NCI-H1436 treated with DMSO at 0.1 percent for 48 hours (cell line): ENCODE measurements around the gene KLHDC2.
"Not testable (repeated sequence)": the region's sequence is repeated elsewhere in the genome, so short reads cannot be mapped to it uniquely, and the experiment has no call there.

Experiments
- DNase-seq: peaks from one replicate; lab custom pipeline; 2025; lab: John Stamatoyannopoulos, UW

KLHDC2 gene, protein sequence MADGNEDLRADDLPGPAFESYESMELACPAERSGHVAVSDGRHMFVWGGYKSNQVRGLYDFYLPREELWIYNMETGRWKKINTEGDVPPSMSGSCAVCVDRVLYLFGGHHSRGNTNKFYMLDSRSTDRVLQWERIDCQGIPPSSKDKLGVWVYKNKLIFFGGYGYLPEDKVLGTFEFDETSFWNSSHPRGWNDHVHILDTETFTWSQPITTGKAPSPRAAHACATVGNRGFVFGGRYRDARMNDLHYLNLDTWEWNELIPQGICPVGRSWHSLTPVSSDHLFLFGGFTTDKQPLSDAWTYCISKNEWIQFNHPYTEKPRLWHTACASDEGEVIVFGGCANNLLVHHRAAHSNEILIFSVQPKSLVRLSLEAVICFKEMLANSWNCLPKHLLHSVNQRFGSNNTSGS

DNA sequence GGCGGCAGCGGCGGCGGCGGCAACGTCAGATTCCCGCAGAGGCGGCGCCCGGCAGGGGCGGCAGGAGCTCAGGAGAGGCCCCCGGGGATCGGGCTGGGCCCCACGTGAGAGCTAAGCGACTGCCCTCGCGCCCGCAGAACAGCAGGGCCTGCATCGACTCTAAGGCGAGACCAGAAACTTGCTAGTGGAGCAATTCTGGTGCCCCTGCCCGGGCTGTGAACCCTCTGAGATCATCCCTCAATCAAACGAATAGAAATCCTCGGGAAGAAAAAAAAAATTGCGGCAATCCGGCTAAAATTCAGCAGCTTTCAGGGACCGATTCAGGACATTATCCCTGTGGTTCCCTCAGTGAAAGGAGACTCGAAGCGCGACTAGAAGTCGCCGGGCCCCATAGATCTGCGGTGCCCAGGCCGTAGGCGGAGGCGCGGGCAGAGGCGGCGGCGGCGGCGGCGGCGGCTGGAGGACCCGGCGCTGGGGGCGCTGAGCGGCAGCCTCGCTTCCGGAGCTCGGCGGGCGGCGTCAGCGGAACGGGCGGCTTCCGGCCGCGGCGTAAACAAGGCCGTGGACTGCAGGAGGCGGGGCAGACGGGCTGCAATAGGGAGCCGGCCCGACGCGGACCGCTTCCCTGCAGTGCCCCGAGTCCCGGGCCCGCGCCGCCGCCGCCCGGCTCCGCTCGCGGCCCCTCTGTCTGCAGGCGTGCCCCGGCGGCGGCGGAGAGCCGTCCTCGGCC is at the start of gene KLHDC2:
Gene KLHDC2, plus strand, starts transcription at position 583 of the 730 bp plus-strand sequence. CDS start 316 bp downstream, outside the sequence.
- peak; percentile 63 for DNase-seq

DNA sequence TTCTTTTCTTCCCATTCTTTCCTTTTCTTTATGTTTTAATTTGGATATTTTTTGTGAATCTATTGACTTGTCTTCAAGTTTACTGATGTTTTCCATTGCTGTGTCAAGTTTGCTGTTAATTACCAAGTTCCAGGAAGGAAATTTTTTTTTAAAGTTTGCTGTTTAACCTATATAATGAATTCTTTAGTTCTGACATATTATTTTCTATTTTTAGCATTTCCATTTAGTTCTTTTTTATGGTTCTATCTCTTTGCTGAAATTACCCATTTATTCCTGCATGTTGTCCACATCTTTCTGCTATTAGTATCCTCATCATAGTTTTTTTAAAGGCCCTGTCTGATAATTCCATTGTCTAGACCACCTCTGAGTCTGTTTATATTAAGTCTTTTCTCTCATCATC is 47.2 kb upstream of the KLHDC2 start:
- no peak for DNase-seq

DNA sequence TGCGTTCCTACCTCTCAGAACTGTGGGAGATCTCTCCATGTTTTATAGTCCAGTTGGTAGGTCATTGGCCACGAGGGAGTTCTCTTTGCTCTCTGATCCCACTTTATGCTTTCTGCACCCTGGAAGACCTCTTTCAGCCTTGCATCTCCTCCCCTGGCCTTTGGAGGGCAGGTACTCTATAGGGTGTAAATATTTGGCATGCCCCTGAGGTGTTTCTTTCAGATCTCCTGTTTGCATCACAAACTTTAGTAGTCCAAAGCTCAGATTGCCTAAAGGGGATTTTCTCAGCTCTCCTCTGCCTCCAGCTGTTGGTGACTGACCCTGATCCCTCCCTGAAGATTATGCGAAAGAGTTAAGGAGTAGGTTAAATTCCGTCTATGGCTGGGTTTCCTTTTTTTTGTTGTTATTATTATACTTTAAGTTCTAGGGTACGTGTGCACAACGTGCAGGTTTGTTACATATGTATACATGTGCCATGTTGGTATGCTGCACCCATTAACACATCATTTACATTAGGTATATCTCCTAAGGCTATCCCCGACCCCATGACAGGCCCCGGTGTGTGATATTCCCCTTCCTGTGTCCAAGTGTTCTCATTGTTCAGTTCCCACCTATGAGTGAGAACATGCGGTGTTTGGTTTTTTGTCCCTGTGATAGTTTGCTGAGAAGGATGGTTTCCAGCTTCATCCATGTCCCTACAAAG is 46.1 kb upstream of the KLHDC2 start:
- not testable (repeated sequence) for DNase-seq

DNA sequence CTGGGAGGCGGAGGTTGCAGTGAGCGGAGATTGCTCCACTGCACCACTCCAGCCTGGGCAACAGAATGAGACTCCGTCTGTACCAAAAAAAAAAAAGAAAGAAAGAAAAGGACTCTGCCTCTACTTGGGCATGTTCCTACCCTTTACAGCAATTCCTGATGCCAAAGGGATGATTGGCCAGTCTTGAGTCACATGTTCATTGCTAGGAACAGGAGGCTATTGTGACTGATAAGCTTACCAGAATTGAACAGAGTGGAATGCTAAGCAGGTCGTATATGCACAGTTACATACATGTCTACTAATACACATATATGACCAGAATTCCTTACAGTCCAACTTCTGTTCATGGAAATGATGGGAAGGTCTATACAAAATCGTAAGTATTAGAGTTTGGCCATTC is 40.8 kb upstream of the KLHDC2 start:
- no peak for DNase-seq

DNA sequence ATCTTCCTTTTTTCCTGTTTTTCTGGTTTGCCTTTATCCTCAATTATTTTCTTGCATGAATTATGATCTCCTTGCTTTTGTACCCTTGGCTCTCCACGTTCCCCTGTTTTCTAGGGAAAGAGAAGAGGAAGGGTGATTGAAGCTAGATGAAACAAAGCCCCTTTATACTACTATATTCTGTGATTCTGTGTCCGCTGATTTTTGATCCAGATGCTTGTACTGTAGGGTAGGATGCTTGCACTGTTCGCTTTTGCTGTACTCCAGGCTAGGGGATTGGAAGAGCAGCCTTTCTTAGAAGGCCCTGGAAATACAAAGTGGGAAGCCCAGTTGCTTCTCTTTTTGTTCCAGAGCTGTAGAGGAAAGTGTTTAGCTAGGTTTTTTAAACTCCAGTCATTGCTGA is 35.1 kb upstream of the KLHDC2 start:
- DNase-seq, result no peak

DNA sequence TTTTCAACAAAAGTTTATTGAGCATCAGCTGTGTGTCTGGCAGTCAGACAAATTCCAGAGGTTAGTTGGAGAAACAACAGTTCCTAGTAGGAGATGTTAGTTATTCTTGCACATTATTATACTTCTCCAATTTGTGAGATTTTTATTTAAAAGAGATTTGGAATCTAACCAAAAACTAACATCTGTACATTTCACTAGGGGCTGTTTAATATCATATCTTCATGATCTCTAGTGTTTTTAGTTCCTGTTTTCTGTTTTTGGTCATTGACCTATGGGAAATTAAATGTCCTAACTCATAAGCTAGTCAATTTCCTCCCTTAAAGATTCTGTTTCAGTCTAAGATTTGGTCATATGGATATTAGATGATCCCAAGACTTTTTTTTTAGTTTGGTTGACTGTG is 34.1 kb upstream of the KLHDC2 start:
- no peak for DNase-seq

DNA sequence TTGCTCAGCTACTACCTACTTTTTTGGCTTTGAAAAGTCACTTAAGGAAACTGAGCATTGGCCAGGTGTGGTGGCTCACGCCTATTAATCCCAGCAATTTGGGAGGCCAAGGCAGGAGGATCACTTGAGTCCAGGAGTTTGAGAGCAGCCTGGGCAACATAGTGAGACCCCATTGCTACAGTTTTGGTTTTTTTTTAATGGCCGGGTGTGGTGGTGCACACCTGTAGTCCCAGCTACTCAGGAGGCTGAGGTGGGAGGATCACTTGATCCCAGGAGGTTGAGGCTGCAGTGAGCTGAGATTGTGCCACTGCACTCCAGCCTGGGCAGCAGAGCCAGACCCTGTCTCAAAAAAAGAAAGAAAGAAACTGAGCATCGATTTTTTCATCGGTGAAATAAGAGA is 32.3 kb upstream of the KLHDC2 start:
- DNase-seq, result not testable (repeated sequence)

DNA sequence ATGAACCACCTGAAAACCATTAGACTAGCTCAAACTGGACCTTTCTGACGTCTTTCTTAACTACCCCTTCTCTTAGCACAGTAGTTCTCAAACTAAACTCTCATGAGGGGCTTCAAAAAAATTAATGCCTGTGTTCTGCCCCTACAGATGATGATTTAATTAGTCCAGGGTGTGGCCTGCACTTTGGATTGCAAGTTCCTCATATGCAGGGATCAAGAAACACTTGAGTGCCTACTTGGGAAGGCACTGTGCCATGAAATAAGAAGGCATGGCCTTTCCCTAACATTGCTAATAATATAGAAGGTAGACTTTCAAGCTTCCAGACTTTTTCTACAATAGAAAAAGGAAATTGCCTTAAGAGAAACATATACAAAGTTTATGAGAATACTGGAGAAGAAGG is 22.8 kb upstream of the KLHDC2 start:
- no peak for DNase-seq

DNA sequence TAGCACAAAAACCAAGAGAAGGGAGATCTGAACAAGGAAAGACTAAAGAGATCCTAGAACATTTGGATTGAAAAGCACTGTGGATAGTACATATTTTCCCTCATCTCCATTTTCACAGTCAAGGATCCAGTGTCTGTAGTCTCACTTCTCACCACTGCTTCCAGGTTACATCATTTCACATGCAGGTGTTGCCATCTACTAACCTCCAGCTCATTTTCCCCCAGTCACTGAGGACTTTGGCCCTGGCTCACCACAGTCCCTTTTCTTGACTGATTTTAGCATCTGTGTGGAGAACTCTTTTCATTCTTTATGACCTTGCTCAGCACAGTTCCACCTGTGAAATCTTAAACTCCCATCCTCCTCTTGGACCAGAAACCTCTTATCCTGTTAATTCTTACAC is 21.5 kb upstream of the KLHDC2 start:
- not testable (repeated sequence) for DNase-seq

DNA sequence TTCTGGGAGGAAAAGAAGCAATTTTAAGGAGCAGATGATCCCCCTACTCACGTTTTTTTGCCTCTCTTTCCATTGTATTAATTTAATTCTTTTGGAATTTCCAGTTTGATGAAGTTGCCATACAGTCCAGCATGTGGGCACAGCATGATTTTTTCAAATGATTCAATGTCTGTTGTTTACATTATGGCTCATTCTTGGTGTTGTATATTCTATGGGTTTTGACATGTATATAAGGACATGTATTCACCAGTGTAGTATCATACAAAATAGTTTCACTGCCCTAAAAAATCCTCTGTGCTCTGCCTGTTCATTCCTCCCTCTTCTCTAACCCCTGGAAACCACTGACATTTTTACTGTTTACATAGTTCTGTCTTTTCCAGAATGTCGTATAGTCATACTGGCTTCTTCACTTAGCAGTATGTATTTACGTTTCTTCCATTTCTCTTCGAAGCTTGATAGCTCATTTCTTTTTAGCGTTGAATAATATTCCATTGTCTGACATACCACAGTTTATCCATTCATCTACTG is 13.3 kb upstream of the KLHDC2 start:
- DNase-seq, result no peak

DNA sequence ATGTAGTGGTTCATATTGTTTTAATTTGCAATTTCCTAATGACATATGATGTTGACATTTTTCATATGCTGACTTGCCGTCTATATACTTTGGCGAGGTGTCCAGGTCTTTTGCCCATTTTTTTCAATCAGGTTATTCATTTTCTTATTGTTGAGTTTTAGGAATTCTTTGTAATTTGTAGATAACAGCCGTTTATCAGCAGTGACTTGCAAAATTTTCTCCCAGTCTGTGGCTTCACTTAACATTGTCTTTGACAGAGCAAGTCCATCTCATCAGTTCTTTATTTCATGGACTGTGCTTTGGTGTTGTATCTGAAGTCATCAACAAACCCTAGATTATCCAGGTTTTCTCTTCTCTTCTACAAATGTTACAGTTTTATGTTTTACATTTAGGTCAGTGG is 12.6 kb upstream of the KLHDC2 start:
- no peak for DNase-seq

DNA sequence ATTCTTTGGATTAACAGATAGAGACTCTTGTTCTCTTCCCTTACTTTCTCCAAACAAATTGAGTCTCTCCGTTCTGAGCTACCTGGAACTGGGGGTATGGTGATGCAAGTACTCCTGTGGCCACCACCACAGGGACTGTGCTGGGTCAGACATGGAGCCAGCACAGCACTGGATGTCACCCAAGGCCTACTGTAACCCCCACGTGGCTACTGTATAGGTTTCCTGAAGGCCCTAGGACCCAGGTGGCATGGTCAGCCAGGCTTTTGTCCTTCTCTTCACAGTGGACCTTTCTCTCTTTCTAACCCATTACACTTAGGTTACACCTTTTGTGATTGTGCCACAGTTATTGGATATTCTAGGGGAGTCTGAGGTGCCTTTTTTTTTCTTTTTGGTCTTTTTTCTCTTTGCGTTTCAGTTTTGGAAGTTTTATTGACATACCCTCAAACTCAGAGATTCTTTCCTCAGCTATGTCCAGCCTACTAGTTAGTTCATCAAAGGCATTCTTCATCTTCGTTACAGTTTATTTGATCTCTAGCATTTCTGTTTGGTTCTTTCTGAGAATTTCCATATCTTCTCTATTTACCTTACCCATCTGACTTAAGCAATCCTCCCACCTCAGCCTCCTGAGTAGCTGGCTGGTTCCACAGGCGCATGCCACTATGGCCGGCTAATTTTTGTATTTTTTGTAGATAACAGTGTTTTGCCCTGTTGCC is 6.0 kb upstream of the KLHDC2 start:
- no peak for DNase-seq

DNA sequence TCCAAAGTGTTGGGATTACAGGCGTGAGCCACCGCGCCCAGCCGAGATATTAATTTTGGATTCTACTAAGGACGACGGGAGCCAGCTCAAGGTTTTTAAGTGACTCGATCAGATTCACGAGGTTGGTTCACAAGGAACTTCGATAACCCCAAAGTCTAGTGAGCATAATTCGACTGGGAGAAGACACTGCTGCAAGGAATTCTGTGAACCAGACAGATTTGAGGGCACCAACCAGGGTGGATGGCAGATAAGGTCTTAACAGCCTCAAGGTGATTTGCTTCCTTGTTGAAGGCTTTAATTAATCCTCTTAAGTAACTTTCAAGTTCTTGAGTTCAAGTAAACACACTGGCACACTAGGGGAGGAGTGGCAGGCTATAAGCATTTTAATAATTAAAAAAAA is 1.1 kb upstream of the KLHDC2 start:
- DNase-seq, result no peak

DNA sequence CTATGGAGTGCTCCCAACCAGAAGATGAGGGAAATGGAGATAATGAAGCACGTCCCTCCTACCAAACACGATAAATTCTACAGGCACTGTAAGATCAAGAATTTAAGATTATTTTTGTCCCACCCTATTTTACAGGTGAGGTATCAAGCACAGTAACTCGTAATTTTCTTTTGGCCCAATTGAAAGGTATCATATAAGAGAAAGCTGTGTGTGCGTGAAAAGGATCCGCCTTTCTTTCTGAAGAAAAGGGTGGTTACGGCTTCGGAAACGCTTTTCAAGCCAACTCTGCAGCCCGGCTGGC is 733 bp upstream of the KLHDC2 start:
- no peak for DNase-seq

DNA sequence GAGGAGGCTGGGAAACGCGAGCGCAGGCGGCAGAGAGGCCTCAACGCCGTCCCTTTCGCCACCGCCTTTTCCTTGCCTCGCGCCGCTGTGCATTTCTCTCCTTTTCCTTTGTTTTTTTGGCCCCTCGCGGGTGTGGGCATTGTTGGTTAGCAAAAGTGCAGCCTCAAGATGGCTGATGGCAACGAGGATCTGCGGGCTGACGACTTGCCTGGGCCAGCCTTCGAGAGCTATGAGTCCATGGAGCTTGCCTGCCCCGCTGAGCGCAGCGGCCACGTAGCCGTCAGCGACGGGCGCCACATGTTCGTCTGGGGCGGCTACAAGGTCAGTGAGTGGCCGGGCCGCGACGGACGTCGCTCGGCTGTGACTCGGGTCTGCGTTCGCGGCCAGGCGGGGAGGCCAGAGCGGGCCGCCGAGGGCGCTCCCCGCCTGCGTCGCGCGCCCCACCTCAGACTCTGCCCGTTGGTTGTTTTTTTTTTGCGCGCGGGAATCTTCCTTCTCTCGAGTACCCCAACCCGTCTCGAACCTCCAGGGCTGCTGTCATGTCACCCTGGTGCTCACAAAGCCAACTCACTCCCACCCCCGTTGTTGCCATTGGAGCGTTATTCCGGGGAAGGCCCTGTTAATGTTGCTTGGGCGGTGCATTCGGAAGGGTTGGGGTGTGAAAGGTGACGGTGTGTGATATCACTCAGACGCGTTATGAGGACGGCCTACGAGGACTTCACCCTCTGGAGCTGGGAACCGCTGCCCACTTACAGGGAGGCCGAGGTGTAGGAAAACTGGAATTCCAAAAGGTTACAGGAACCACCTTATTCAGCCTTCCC is 558 bp downstream of the KLHDC2 start:
- no peak for DNase-seq

DNA sequence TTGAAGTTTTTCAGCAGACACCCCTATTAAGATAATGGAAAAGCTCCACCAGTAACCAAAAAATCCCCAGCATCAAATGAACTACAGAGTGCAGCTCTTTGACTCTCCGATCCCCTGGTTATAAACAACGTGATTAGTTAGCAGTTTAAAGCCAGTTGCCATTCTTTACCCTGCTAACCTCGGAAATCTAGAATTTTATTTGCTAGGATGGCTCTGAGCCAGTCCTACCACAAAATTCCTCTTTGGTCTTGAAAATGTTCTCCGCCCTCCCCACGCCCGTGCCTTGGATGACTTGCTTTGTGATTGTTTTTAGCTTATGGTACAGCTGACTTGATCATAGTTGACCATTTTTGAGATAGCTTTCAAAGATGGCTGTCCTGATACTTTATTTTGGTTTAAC is 1.2 kb downstream of the KLHDC2 start:
- DNase-seq, result no peak

DNA sequence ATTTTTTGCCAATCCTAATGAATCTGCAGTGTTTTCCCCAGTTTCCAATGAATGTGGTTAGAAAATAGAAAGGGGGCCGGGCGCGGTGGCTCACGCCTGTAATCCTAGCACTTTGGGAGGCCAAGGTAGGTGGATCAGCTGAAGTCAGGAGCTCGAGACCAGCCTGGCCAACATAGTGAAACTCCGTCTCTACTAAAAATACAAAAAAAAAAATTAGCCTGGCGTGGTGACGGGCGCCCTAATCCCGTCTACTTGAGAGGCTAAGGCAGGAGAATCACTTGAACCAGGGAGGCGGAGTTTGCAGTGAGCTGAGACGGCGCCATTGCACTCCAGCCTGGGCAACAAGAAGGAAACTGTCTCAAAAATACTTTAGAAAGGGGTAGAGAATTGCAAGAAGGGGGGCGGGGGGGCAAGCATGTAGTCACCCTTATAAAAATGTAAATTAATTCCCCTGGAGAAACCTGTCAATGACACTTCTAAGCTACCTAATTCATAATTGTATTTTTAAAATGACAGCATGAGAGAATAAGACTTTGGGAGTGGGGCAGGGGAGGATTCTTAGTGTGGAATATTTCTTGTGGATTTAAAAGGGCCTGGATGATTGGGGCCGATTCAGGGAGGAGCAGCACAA is 1.7 kb downstream of the KLHDC2 start:
- no peak for DNase-seq

DNA sequence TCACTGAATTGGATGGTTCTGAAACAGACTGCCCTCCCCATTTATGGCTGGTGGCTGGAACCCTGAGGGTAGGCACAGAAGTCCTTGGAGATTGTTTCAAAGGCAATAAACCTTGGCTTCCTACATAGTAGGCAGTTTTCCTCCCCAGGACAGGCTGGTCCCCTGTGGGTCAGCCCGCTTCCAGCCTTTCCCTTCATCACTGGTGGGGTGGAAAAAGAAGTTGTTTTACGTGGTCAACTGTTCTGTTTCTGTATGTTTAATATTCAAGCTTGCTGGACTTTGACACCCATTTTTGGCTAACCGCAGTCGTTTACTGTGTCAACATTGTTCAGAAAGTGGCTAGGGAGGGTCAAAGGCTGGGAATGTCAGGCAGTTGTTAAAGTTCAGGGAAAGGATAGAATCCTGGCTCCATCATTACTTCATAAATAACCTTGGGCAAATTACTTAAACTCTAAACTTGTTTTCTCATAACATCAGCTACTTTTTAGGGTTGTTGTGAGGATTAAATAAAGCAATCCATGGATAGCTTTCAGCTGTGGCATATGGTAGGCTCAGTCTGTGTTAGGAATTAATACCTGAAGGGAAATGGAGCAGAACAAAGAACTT is 2.4 kb downstream of the KLHDC2 start:
- no peak for DNase-seq

DNA sequence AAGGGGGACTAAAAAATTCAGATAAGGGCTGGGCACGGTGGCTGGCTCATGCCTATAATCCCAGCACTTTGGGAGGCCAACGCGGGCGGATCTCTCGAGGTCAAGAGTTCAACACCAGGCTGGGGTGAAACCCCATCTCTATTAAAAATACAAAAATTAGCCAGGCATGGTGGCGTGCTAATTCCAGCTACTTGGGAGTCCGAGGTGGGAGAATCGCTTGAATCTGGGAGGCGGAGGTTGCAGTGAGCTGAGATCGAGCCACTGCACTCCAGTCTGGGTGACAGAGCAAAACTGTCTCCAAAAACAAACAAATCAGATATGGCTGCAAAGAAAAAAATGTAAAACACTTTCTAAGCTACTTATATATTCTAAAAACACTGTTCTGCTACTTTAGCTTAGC is 3.7 kb downstream of the KLHDC2 start:
- DNase-seq, result not testable (repeated sequence)

DNA sequence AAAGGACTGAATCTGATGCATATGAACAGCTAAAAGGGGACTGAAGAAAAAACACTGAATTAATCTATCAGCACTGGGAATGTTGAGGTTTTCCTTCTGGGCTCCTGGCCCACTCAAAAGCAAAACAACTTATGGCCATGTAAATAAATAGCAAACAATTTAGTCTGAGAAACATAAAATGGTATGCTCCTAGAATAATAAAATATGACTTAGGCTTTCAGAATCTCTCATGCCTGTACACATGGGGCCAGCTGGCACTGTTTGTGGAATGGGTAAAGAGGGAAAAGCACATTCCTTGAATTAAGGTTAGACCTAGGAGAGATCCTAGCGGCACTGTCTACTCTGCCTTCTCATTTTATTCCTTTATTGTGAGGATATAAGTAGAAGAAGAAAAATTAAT is 6.2 kb downstream of the KLHDC2 start:
- DNase-seq, result no peak
